HFFc6 (cell line): ENCODE measurements around the gene ST6GALNAC4. TPM values are rescaled to one million over a fixed set of nuclear protein-coding genes. Genes with fewer than 3 reads are reported as not detected.

Experiments
- DNase-seq: peaks from one replicate; pipeline ENCODE4 v3.0.0-alpha.2; 2018
- H3K27ac Mint-ChIP-seq: 2 replicates; pipeline ENCODE4 v1.8.0; 2020; ENCODE audit warnings: mild to moderate bottlenecking, mixed read lengths
- H3K27me3 Mint-ChIP-seq: 2 replicates; pipeline ENCODE4 v1.8.0; 2021; ENCODE audit warnings: mild to moderate bottlenecking, moderate library complexity, mixed read lengths; ENCODE audit not compliant: insufficient read depth
- H3K36me3 Mint-ChIP-seq: 2 replicates; pipeline ENCODE4 v1.8.0; 2021; ENCODE audit warnings: low read depth, mixed read lengths
- H3K4me1 Mint-ChIP-seq: 2 replicates; pipeline ENCODE4 v1.8.0; 2020; ENCODE audit warnings: low read depth, mixed read lengths
- H3K4me3 Mint-ChIP-seq: 2 replicates; pipeline ENCODE4 v1.8.0; 2020; ENCODE audit warnings: mild to moderate bottlenecking, moderate library complexity, mixed read lengths
- H3K9me3 Mint-ChIP-seq: 2 replicates; pipeline ENCODE4 v1.8.0; 2020; ENCODE audit warnings: mild to moderate bottlenecking, mixed read lengths
- CTCF ChIP-seq: fragments of 200-600 bp; sonication (generic); IDR thresholded peaks from 2 replicates; pipeline ENCODE4 v1.5.0; 2021; ENCODE audit warnings: antibody characterized with exemption, mild to moderate bottlenecking
- total RNA-seq, 6 experiments: library from RNA; stranded (reverse); fragmentation: NEBNext Ultra II Directional; extraction: Animal tissue kit (Norgen Biotek cat#: 25700); gene quantifications; 2 replicates in 1 of 6; 3 replicates in 5 of 6; pipeline ENCODE4 v1.2.3, GENCODE V29; 2021

The ST6GALNAC4 gene
- total RNA-seq, 6 experiments from 2014 or later, result 22.9 to 33.4 (median 27.7) TPM

GRCh38 chr9:127925959-127926905, 9.4 kb upstream of the ST6GALNAC4 start:
- TF ChIP-seq CTCF, result no peak
- no peak overlapping the region for H3K4me3 Mint-ChIP-seq
- no peaks in the 10 kb centered on the region for H3K9me3 Mint-ChIP-seq
- peaks cover 5% of the 10 kb centered on the region; the same call in 1 of the 2 replicates for H3K36me3 Mint-ChIP-seq
- no peak for DNase-seq
- H3K4me1 Mint-ChIP-seq, result peaks cover 52% of the 10 kb centered on the region
- peak overlapping the region; percentile 49 for H3K27ac Mint-ChIP-seq
- peaks cover 4% of the 10 kb centered on the region for H3K27me3 Mint-ChIP-seq

GRCh38 chr9:127924736-127925444, 8.0 kb upstream of the ST6GALNAC4 start:
- no peak for TF ChIP-seq CTCF
- no peak for DNase-seq
- Mint-ChIP-seq H3K9me3 (no peaks in the 10 kb centered on the region), H3K4me1 (peaks cover 53% of the 10 kb centered on the region), H3K27ac (peak overlapping the region; percentile 97), H3K36me3 (peaks cover 5% of the 10 kb centered on the region; the same call in 1 of the 2 replicates), H3K27me3 (peaks cover 4% of the 10 kb centered on the region), H3K4me3 (no peak overlapping the region)

- no peak for TF ChIP-seq CTCF
- H3K4me1 Mint-ChIP-seq, result peaks cover 59% of the 10 kb centered on the region
Observed at GRCh38 chr9:127923771-127924170, 6.9 kb upstream of the ST6GALNAC4 start.

GRCh38 chr9:127923046-127923445, 6.2 kb upstream of the ST6GALNAC4 start:
- no peaks in the 10 kb centered on the region; the same call in 1 of the 2 replicates for H3K27me3 Mint-ChIP-seq
- no peak overlapping the region for H3K4me3 Mint-ChIP-seq
- H3K36me3 Mint-ChIP-seq, result peaks cover 5% of the 10 kb centered on the region; the same call in 1 of the 2 replicates
- DNase-seq, result no peak
- peak overlapping the region; percentile 97 for H3K27ac Mint-ChIP-seq
- peaks cover 66% of the 10 kb centered on the region for H3K4me1 Mint-ChIP-seq
- no peaks in the 10 kb centered on the region for H3K9me3 Mint-ChIP-seq
- no peak for TF ChIP-seq CTCF

More at GRCh38 chr9:127923771-127924170, 6.9 kb upstream of the ST6GALNAC4 start:
- peaks cover 2% of the 10 kb centered on the region for H3K27me3 Mint-ChIP-seq
- peak overlapping the region; percentile 31 for H3K4me3 Mint-ChIP-seq
- H3K36me3 Mint-ChIP-seq, result peaks cover 5% of the 10 kb centered on the region; the same call in 1 of the 2 replicates
- DNase-seq, result peak; percentile 96
- no peaks in the 10 kb centered on the region for H3K9me3 Mint-ChIP-seq
- H3K27ac Mint-ChIP-seq, result peak overlapping the region; percentile 97

- DNase-seq, result no peak
- Mint-ChIP-seq H3K4me1 (peaks cover 77% of the 10 kb centered on the region), H3K36me3 (peaks cover 5% of the 10 kb centered on the region; the same call in 1 of the 2 replicates), H3K27me3 (no peaks in the 10 kb centered on the region; the same call in 1 of the 2 replicates), H3K4me3 (peak overlapping the region; percentile 26; the same call in 1 of the 2 replicates), H3K27ac (peak overlapping the region; percentile 40; the same call in 1 of the 2 replicates), H3K9me3 (no peaks in the 10 kb centered on the region)
- peak; percentile 98 for TF ChIP-seq CTCF
Observed at GRCh38 chr9:127921557-127922120, 4.8 kb upstream of the ST6GALNAC4 start.
